K562 (cell line): Measurements from ENCODE around the gene AS3MT. TPM values are rescaled to one million over a fixed set of nuclear protein-coding genes. Genes with fewer than 3 reads are reported as not detected.

Source experiments
- ATAC-seq: fragments of 200-7000 bp; cut with Tn5 transposase; 3 replicates; pipeline ENCODE4 v1.9.1; 2020; ENCODE audit warnings: moderate library complexity
- BruUV-seq: library from RNA; stranded (reverse); fragments of 400-500 nt; replicated peaks from 2 replicates; lab custom pipeline; 2021; lab: Mats Ljungman, UMichigan
- CTCF ChIA-PET: fragments of 300-600 bp; formaldehyde crosslinking; extraction: SDS; loops from one replicate; lab custom pipeline; 2021; ENCODE audit warnings: low intra/inter-chr PET ratio; lab: Yijun Ruan, JAX
- POLR2A ChIA-PET: fragments of 300-600, 350-650 bp; sonication (Branson Sonifier 250); formaldehyde crosslinking; extraction: SDS; loops from one replicate; lab custom pipeline; 2021; ENCODE audit warnings: antibody characterized with exemption, inconsistent platforms; lab: Yijun Ruan, JAX
- DNase-seq, 4 experiments: peaks; one replicate each; pipeline versions ENCODE4 v3.0.0 to v3.0.0-alpha.2; 2011 to 2018; ENCODE audit warnings: low spot score in 3 of 4, mixed read lengths in 3 of 4; ENCODE audit errors: extremely low read depth in 1 of 4
- FAIRE-seq: peaks from 2 replicates; lab custom pipeline; 2011; peaks lifted over from hg19 to GRCh38; lab: Jason Lieb, UNC
- H2AFZ ChIP-seq: 2 replicates; pipeline ENCODE4 v1.6.0; 2011; ENCODE audit warnings: low read depth, low read length, control low read depth, inconsistent platforms
- H3K27ac ChIP-seq: fragments of 200-600 bp; 3 replicates; pipeline ENCODE4 v1.8.0; 2011; ENCODE audit warnings: low read depth, mild to moderate bottlenecking, control low read depth, inconsistent platforms, low read length, moderate library complexity, mixed read lengths; ENCODE audit errors: extremely low read depth
- H3K27me3 ChIP-seq, 2 experiments: fragments of 300-600 bp in 1 of 2; 2 replicates in 1 of 2; 3 replicates in 1 of 2; pipeline versions ENCODE4 v1.6.0 to v1.8.0; 2011; ENCODE audit warnings: inconsistent platforms in 2 of 2, low read length in 2 of 2, mild to moderate bottlenecking in 1 of 2, mixed read lengths in 1 of 2, moderate library complexity in 1 of 2; ENCODE audit not compliant: control insufficient read depth in 2 of 2, insufficient read depth in 2 of 2
- H3K36me3 ChIP-seq: fragments of 300-600 bp; 3 replicates; pipeline ENCODE4 v1.8.0; 2011; ENCODE audit warnings: mild to moderate bottlenecking, low read length, inconsistent platforms; ENCODE audit not compliant: control insufficient read depth, insufficient read depth
- H3K4me1 ChIP-seq, 2 experiments: fragments of 200-600 bp in 1 of 2; replicated peaks in 1 of 2; 2 replicates in 1 of 2; 3 replicates in 1 of 2; pipeline versions ENCODE4 v1.5.1 to v1.8.0; 2011; ENCODE audit warnings: inconsistent platforms in 2 of 2, low read length in 2 of 2, mild to moderate bottlenecking in 1 of 2, mixed read lengths in 1 of 2, moderate library complexity in 1 of 2; ENCODE audit not compliant: control insufficient read depth in 2 of 2, insufficient read depth in 2 of 2
- H3K4me2 ChIP-seq: 2 replicates; pipeline ENCODE4 v1.6.1; 2011; ENCODE audit warnings: low read length, control low read depth, inconsistent platforms, mixed read lengths; ENCODE audit not compliant: insufficient read depth
- H3K4me3 ChIP-seq: fragments of 200-600 bp; sonication (generic), shearing (Covaris generic); 2 replicates; pipeline ENCODE4 v1.5.1; 2016; ENCODE audit warnings: control low read depth, inconsistent platforms
- H3K79me2 ChIP-seq: fragments of 200-600 bp; 3 replicates; pipeline ENCODE4 v1.8.0; 2011; ENCODE audit warnings: low read length, inconsistent platforms; ENCODE audit not compliant: control insufficient read depth, insufficient read depth
- H3K9ac ChIP-seq, 2 experiments: 2 replicates each; pipeline versions ENCODE4 v1.6.0 to v1.6.1; 2011; ENCODE audit warnings: low read depth in 2 of 2, low read length in 2 of 2, control low read depth in 1 of 2, inconsistent platforms in 1 of 2, mild to moderate bottlenecking in 1 of 2, mixed read lengths in 1 of 2; ENCODE audit not compliant: insufficient read depth in 1 of 2
- H3K9me1 ChIP-seq: one replicate; pipeline ENCODE4 v1.6.0; 2011; ENCODE audit warnings: inconsistent platforms, mild to moderate bottlenecking, low read length, moderate library complexity; ENCODE audit not compliant: control insufficient read depth, insufficient read depth
- H3K9me3 ChIP-seq: replicated peaks from 2 replicates; pipeline ENCODE4 v1.5.1; 2011; ENCODE audit warnings: low read depth, low read length, inconsistent platforms; ENCODE audit not compliant: control insufficient read depth, insufficient read depth
- H4K20me1 ChIP-seq: replicated peaks from 2 replicates; pipeline ENCODE4 v1.6.1; 2011; ENCODE audit warnings: low read length, inconsistent platforms, mixed read lengths; ENCODE audit not compliant: control insufficient read depth, insufficient read depth
- ATF1 ChIP-seq, 2 experiments: fragments of 450-650 bp in 1 of 2; IDR thresholded peaks; 2 replicates each; pipeline ENCODE4 v1.6.1; 2016; ENCODE audit warnings: missing compliant biosample characterization in 1 of 2, missing genetic modification characterization in 1 of 2
- CC2D1A ChIP-seq: fragments of 450-650 bp; IDR thresholded peaks from 2 replicates; pipeline ENCODE4 v1.6.1; 2017; ENCODE audit warnings: mild to moderate bottlenecking
- CHD4 ChIP-seq: fragments of 200-600 bp; sonication (generic); IDR thresholded peaks from 3 replicates; pipeline ENCODE4 v1.6.1; 2012; ENCODE audit warnings: low read depth, mild to moderate bottlenecking, mixed read lengths, low read length, inconsistent platforms; ENCODE audit not compliant: insufficient read depth, insufficient replicate concordance, poor library complexity, severe bottlenecking
- FOXA1 ChIP-seq: fragments of 450-650 bp; IDR thresholded peaks from 2 replicates; pipeline ENCODE4 v1.6.1; 2016; ENCODE audit warnings: mild to moderate bottlenecking, borderline replicate concordance
- GTF2E2 ChIP-seq: fragments of 200-800 bp; sonication (Bioruptor generic); IDR thresholded peaks from 2 replicates; pipeline ENCODE4 v1.6.1; 2016; ENCODE audit warnings: missing genetic modification characterization, missing compliant biosample characterization
- NFYB ChIP-seq: IDR thresholded peaks from 2 replicates; pipeline ENCODE4 v1.6.1; 2011; ENCODE audit warnings: mild to moderate bottlenecking, moderate library complexity; ENCODE audit not compliant: insufficient read length; ENCODE audit errors: extremely low read depth
- RAD21 ChIP-seq, 2 experiments: fragments of 250-450 bp in 1 of 2; fragments of 450-650 bp in 1 of 2; sonication (Bioruptor Pico) in 1 of 2; formaldehyde crosslinking in 1 of 2; IDR thresholded peaks in 1 of 2; conservative IDR thresholded peaks in 1 of 2; 2 replicates each; pipeline versions ENCODE4 v1.4.0 to v1.8.0; 2020 to 2022; ENCODE audit warnings: mild to moderate bottlenecking in 2 of 2, moderate library complexity in 1 of 2
- SMAD3 ChIP-seq: fragments of 450-650 bp; formaldehyde crosslinking; conservative IDR thresholded peaks from 2 replicates; pipeline ENCODE4 v1.4.0; 2020; ENCODE audit warnings: mild to moderate bottlenecking
- SMC3 ChIP-seq: conservative IDR thresholded peaks from 2 replicates; pipeline ENCODE4 v1.6.1; 2011; ENCODE audit warnings: low read depth, low read length, improper control_type of control experiment; ENCODE audit not compliant: insufficient read depth
- SNRNP70 ChIP-seq: fragments of 200-400 bp; formaldehyde crosslinking; optimal IDR thresholded peaks from 2 replicates; pipeline ENCODE3; 2017; ENCODE audit warnings: low read depth, low read length
- ZNF407 ChIP-seq: fragments of 450-650 bp; IDR thresholded peaks from 2 replicates; pipeline ENCODE4 v1.6.1; 2016; ENCODE audit warnings: low read depth
- ZNF408 ChIP-seq: fragments of 250-450 bp; sonication (Bioruptor Pico); IDR thresholded peaks from 2 replicates; pipeline ENCODE4 v1.4.0; 2020; ENCODE audit warnings: low read depth, mild to moderate bottlenecking, moderate library complexity
- WGBS: fragments of 100-300 bp; shearing (Covaris generic); methylation state at CpG from one replicate; pipeline ENCODE4 v1.1.6; 2016; ENCODE audit warnings: low coverage, mixed read lengths; ENCODE audit not compliant: insufficient coverage; ENCODE audit errors: missing lambda C conversion rate; 5-methylcytosine and 5-hydroxymethylcytosine counted together
- in situ Hi-C: fragments of 300-500 bp; cut with MboI; formaldehyde crosslinking; loops from 4 replicates; pipeline ENCODE4 v1.15.0; 2018; ENCODE audit warnings: inconsistent platforms, mixed read lengths
- intact Hi-C: fragments of 100-400 bp; cut with micrococcal nuclease; formaldehyde crosslinking; loops from 2 replicates; pipeline ENCODE4 v1.14.2; 2022
- polyA plus RNA-seq, 8 experiments: library from polyadenylated mRNA; depleted of rRNA in 4 of 8; stranded (reverse) in 5 of 8; unstranded in 3 of 8; fragments of >200 nt; fragmentation: Nextera tagmentation in 2 of 8; fragmentation: Illumina TruSeq in 1 of 8; extraction: Ambion mirVana in 2 of 8; extraction: Trizol in 1 of 8; gene quantifications; 2 replicates each; pipeline versions ENCODE4 v1.2.1 to v1.2.3, GENCODE V29; 2011 to 2014; ENCODE audit warnings: inconsistent platforms in 1 of 8, missing spikeins in 1 of 8
- total RNA-seq, 7 experiments: library from RNA; depleted of rRNA in 6 of 7; stranded (reverse); fragments of >200 nt in 6 of 7; fragmentation: Illumina TruSeq in 2 of 7; extraction: Trizol in 2 of 7; gene quantifications; 2 replicates each; pipeline versions ENCODE4 v1.2.1 to v1.2.3, GENCODE V29; 2011 to 2021; ENCODE audit warnings: low replicate concordance in 1 of 7
- TF ChIP-seq, protein P1 (sequence below), 2 experiments: fragments of 450-650 bp in 1 of 2; sonication (generic) in 1 of 2; formaldehyde crosslinking; conservative IDR thresholded peaks; 2 replicates each; pipeline versions ENCODE4 v1.4.0 to v1.8.1; 2020 to 2022; ENCODE audit warnings: mild to moderate bottlenecking in 1 of 2, missing genetic modification reagents in 1 of 2

AS3MT gene
- total and polyA plus RNA-seq, 9 of the 15 experiments (the other 6 are each of a cell fraction or from before 2014, with no cell fraction given) = 0.04 to 0.33 (median 0.19) TPM; not detected in 2

DNA sequence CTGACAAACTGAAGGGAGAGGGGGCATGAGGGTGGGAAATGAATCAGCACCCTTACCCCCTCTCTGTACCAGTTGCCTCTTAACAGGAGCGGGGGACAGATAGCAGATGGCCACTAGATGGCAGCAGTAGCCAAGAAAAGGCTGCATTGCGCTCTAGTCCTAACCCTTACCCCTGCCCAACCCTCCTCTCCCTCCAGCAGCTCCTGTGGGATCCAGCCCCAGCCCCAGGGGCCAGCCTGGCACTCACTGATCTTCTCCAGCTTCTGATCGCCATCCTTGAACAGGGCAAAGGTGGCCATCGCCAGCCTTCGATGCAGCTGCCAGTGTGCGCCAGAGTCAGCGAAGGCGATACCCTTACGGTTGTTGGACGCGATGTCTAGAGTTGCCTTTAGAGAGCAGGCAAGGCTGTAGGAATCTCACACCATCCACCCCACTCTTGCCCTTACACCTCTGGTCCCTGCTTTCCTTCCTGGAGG, 34.2 kb upstream of the AS3MT start:
- ChIA-PET POLR2A (no interaction called here), CTCF (interaction anchor here (0.8 to 2.5 kb wide), 4 partner anchors 66 to 409 kb away, joined by 3 to 11 read pairs (median 8); no protein-coding TSS in a partner anchor)
- DNase-seq (peak; percentile 78 to 82 (median 80)), FAIRE-seq (peak; percentile 95), ATAC-seq (peak; percentile 99)
- H2AFZ ChIP-seq = peak overlapping the region; percentile 10; the same call in 1 of the 2 replicates
- in situ Hi-C loops (loop anchor here (5.0 to 10.0 kb wide), 4 partner anchors 82 to 650 kb away; partner anchors contain the start of genes CNNM2 and RPEL1), intact Hi-C loops (loop anchor here (1.0 to 10.0 kb wide), 5 partner anchors 66 to 650 kb away; no protein-coding TSS in a partner anchor)
- no TSS peak for BruUV-seq
- 77% methylated on average over 10 of the region's 11 CpGs for WGBS
- no peaks in the 10 kb centered on the region for H3K9me1 ChIP-seq
- no peak overlapping the region for H3K4me3 ChIP-seq
- H3K27ac ChIP-seq = no peak overlapping the region
- H3K9ac ChIP-seq = no peak overlapping the region
- no peak overlapping the region; the same call in 1 of the 2 replicates for H3K4me2 ChIP-seq
- no peaks in the 10 kb centered on the region for H3K36me3 ChIP-seq
- peaks cover 9% of the 10 kb centered on the region in 2 experiments; a peak in 4 of 5 replicates for H3K4me1 ChIP-seq
- no peaks in the 10 kb centered on the region; the same call in 1 of the 2 replicates for H3K9me3 ChIP-seq
- no peaks in the 10 kb centered on the region for H3K27me3 ChIP-seq
- H3K79me2 ChIP-seq = no peaks in the 10 kb centered on the region
- H4K20me1 ChIP-seq = no peaks in the 10 kb centered on the region
- TF ChIP-seq RAD21 (CRISPR knock-in tag; conservative IDR thresholded peaks at IDR 0.05 in 1 of 2, IDR thresholded peaks at IDR 0.05 in 1 of 2) = peak; percentile 77 to 90
- TF ChIP-seq SNRNP70 = no peak
- no peak for TF ChIP-seq ZNF408 (CRISPR knock-in tag)
- TF ChIP-seq, protein P1, sequence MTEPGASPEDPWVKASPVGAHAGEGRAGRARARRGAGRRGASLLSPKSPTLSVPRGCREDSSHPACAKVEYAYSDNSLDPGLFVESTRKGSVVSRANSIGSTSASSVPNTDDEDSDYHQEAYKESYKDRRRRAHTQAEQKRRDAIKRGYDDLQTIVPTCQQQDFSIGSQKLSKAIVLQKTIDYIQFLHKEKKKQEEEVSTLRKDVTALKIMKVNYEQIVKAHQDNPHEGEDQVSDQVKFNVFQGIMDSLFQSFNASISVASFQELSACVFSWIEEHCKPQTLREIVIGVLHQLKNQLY (CRISPR knock-in tag; conservative IDR thresholded peaks at IDR 0.05) = no peak
- TF ChIP-seq CHD4 = no peak
- no peak for TF ChIP-seq NFYB
- no peak for TF ChIP-seq ZNF407
- no peak for TF ChIP-seq ATF1 (CRISPR knock-in tag; IDR thresholded peaks at IDR 0.05)
- TF ChIP-seq ATF1 (tag; IDR thresholded peaks at IDR 0.05) = no peak
- TF ChIP-seq SMC3 = peak; percentile 85
- TF ChIP-seq SMAD3 (CRISPR knock-in tag) = no peak
- TF ChIP-seq GTF2E2 (tag) = no peak
- TF ChIP-seq FOXA1 = no peak
- peak; percentile 76 for TF ChIP-seq CC2D1A
